Keratinocyte (primary cell): ENCODE data around the gene PSMD8. TPM values are rescaled to one million over a fixed set of nuclear protein-coding genes. Genes with fewer than 3 reads are reported as not detected.
"Not testable (repeated sequence)": the region's sequence is repeated elsewhere in the genome, so short reads cannot be mapped to it uniquely, and the experiment has no call there.

Source experiments
- DNase-seq: peaks from one replicate; pipeline ENCODE4 v3.0.0-alpha.2; 2011; ENCODE audit warnings: low read depth, missing footprints, low spot score
- FAIRE-seq: peaks from 2 replicates; lab custom pipeline; 2011; peaks lifted over from hg19 to GRCh38; lab: Jason Lieb, UNC
- H2AFZ ChIP-seq: 2 replicates; pipeline ENCODE4 v1.6.0; 2012; ENCODE audit warnings: low read length, control low read depth, inconsistent platforms; ENCODE audit not compliant: control insufficient read depth
- H3K27ac ChIP-seq: 2 replicates; pipeline ENCODE4 v1.5.1; 2011; ENCODE audit warnings: low read length; ENCODE audit not compliant: control insufficient read depth, insufficient read depth
- H3K27me3 ChIP-seq: 3 replicates; pipeline ENCODE4 v1.6.0; 2011; ENCODE audit warnings: low read length; ENCODE audit not compliant: control insufficient read depth, insufficient read depth; ENCODE audit errors: extremely low read depth
- H3K36me3 ChIP-seq, 2 experiments: 2 replicates in 1 of 2; 3 replicates in 1 of 2; pipeline ENCODE4 v1.5.1; 2011; ENCODE audit warnings: low read length in 2 of 2, mild to moderate bottlenecking in 1 of 2; ENCODE audit not compliant: control insufficient read depth in 2 of 2, insufficient read depth in 2 of 2; ENCODE audit errors: extremely low read depth in 1 of 2
- H3K4me1 ChIP-seq: 3 replicates; pipeline ENCODE4 v1.5.1; 2011; ENCODE audit warnings: low read length; ENCODE audit not compliant: control insufficient read depth, insufficient read depth; ENCODE audit errors: extremely low read depth
- H3K4me2 ChIP-seq: 3 replicates; pipeline ENCODE4 v1.6.0; 2011; ENCODE audit warnings: low read depth, low read length; ENCODE audit not compliant: control insufficient read depth, insufficient read depth; ENCODE audit errors: extremely low read depth
- H3K4me3 ChIP-seq, 3 experiments: fragments of 200-600 bp in 1 of 3; sonication (generic) in 1 of 3; 2 replicates in 2 of 3; 3 replicates in 1 of 3; pipeline ENCODE4 v1.5.1; 2011 to 2016; ENCODE audit warnings: low read length in 3 of 3, mild to moderate bottlenecking in 3 of 3, control low read depth in 2 of 3, inconsistent platforms in 1 of 3, low read depth in 1 of 3, mixed read lengths in 1 of 3, mixed run types in 1 of 3, moderate library complexity in 1 of 3; ENCODE audit not compliant: control insufficient read depth in 2 of 3, insufficient read depth in 2 of 3; ENCODE audit errors: extremely low read depth in 1 of 3
- H3K79me2 ChIP-seq: 2 replicates; pipeline ENCODE4 v1.6.0; 2012; ENCODE audit warnings: low read length; ENCODE audit not compliant: control insufficient read depth, insufficient read depth
- H3K9ac ChIP-seq: 3 replicates; pipeline ENCODE4 v1.6.0; 2011; ENCODE audit warnings: low read length; ENCODE audit not compliant: control insufficient read depth, insufficient read depth; ENCODE audit errors: extremely low read depth
- H3K9me1 ChIP-seq: 3 replicates; pipeline ENCODE4 v1.6.0; 2011; ENCODE audit warnings: low read length; ENCODE audit not compliant: control insufficient read depth, insufficient read depth; ENCODE audit errors: extremely low read depth
- H3K9me3 ChIP-seq: 2 replicates; pipeline ENCODE4 v1.5.1; 2012; ENCODE audit warnings: low read depth, low read length; ENCODE audit not compliant: control insufficient read depth
- H4K20me1 ChIP-seq: 3 replicates; pipeline ENCODE4 v1.6.0; 2011; ENCODE audit warnings: low read length; ENCODE audit not compliant: control insufficient read depth, insufficient read depth; ENCODE audit errors: extremely low read depth
- CTCF ChIP-seq, 3 experiments: IDR thresholded peaks in 1 of 3; conservative IDR thresholded peaks in 1 of 3; optimal IDR thresholded peaks in 1 of 3; 2 replicates in 2 of 3; 3 replicates in 1 of 3; pipeline versions ENCODE3 to v1.5.1; 2011; ENCODE audit warnings: low read length in 3 of 3, mild to moderate bottlenecking in 3 of 3, moderate library complexity in 2 of 3, control low read depth in 1 of 3, inconsistent platforms in 1 of 3; ENCODE audit not compliant: insufficient read depth in 2 of 3; ENCODE audit errors: extremely low read depth in 1 of 3
- EZH2 ChIP-seq: IDR thresholded peaks from one replicate; pipeline ENCODE4 v1.6.1; 2012; ENCODE audit warnings: inconsistent platforms, mild to moderate bottlenecking, low read length, moderate library complexity
- dilution Hi-C: fragments of 300-500 bp; cut with MboI; formaldehyde crosslinking; loops from one replicate; pipeline ENCODE4 v1.7.0; 2020; ENCODE audit warnings: low sequenced_read_pairs; ENCODE audit not compliant: extremely low pct_ligation_motif_present
- polyA plus RNA-seq, 5 experiments: library from polyadenylated mRNA; depleted of rRNA in 3 of 5; stranded (reverse) in 3 of 5; stranded (forward) in 1 of 5; unstranded in 1 of 5; fragments of >200 nt; gene quantifications; 1 replicate in 1 of 5; 2 replicates in 3 of 5; 3 replicates in 1 of 5; pipeline versions ENCODE4 v1.2.1 to v1.2.3, GENCODE V29; 2011 to 2012; ENCODE audit warnings: missing spikeins in 2 of 5, low read depth in 1 of 5, low replicate concordance in 1 of 5

The PSMD8 gene
- polyA plus RNA-seq, 1 donor (not counting 4 experiments of a cell fraction or from before 2014, with no cell fraction given): 346 TPM

- Histone ChIP-seq H2AFZ (no peak overlapping the region), H3K79me2 (no peaks in the 10 kb centered on the region), H3K4me3 (no peak overlapping the region), H4K20me1 (no peaks in the 10 kb centered on the region), H3K9me3 (no peaks in the 10 kb centered on the region), H3K27me3 (no peaks in the 10 kb centered on the region), H3K9me1 (no peaks in the 10 kb centered on the region), H3K36me3 (peaks cover 0 to 4% of the 10 kb centered on the region in 2 experiments), H3K4me2 (no peak overlapping the region), H3K4me1 (no peaks in the 10 kb centered on the region), H3K27ac (no peak overlapping the region), H3K9ac (no peak overlapping the region)
- no peak for DNase-seq
- FAIRE-seq: no peak
- dilution Hi-C loops: no loop called here
- TF ChIP-seq CTCF (optimal IDR thresholded peaks at IDR 0.05 in 1 of 3, IDR thresholded peaks at IDR 0.05 in 1 of 3, conservative IDR thresholded peaks at IDR 0.05 in 1 of 3; ENCODE audit: extremely low read depth in 1 of 3, insufficient read depth in 2 of 3, low read length in 3 of 3) (no peak), EZH2 (no peak)
Observed at GRCh38 chr19:38409631-38410133, 35.3 kb downstream of the PSMD8 start.

- H3K9ac ChIP-seq, DNase-seq, H3K79me2 ChIP-seq, H3K27me3 ChIP-seq, H3K9me3 ChIP-seq, H3K4me2 ChIP-seq, FAIRE-seq, H2AFZ ChIP-seq, H3K4me1 ChIP-seq, H3K4me3 ChIP-seq, dilution Hi-C loops, H3K9me1 ChIP-seq, H4K20me1 ChIP-seq, H3K27ac ChIP-seq, H3K36me3 ChIP-seq: not testable (repeated sequence)
Observed at GRCh38 chr19:38410407-38410806, 36.0 kb downstream of the PSMD8 start.
